Measurements from ENCODE around the gene ARSB. TPM values are rescaled to one million over a fixed set of nuclear protein-coding genes. Genes with fewer than 3 reads are reported as not detected.

The ARSB gene
- total and polyA plus RNA-seq, 9 donors = 3.1 to 10.6 (median 7.6) TPM

DNA sequence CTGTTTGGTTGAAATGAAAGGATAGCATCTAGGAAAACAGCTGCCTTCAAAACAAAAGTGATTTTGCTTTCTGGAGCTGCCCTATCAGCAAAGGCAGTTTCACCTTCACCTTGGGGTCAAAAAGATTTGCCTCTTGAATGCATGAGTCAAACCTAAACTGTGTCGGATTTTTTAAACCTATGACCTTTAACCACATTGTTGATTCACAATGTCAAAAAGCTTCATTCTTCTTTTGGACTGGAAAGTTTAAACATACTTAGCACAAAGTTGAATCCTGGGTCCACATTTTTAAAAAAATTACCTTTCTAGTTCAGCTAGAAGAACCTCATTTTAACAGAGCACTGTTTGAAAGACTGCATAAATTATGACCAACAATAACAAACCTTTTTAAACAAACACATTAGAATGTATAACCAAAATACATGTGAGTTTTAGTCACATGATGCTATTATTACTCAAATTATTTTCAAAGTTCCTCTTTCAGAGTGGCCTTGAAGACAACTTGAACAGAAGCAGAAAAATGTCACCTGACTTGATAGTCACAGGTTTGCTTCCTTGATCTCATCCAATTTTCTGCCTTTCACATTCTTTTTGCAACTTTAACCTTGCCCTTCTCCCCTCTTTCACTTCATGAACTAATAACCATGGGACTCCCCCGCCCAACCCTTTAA, 226.8 kb downstream of the ARSB start:
- Histone ChIP-seq H3K9me3 (no peaks in the 10 kb centered on the region), H3K36me3 (no peaks in the 10 kb centered on the region), H3K27me3 (no peaks in the 10 kb centered on the region), H3K4me3 (no peak overlapping the region), H3K4me1 (ENCODE audit: insufficient read depth) (peaks cover 4% of the 10 kb centered on the region), H3K27ac (peak overlapping the region in 1 of 2 donors; percentile 27)
- WGBS, 3 donors = 48 to 54% (median 53%) methylated on average over 2 of the region's 2 CpGs
- intact Hi-C loops (cut with DNase I) = no loop called here
- no peak for TF ChIP-seq EP300 (IDR thresholded peaks at IDR 0.05)
- TF ChIP-seq, protein P1, sequence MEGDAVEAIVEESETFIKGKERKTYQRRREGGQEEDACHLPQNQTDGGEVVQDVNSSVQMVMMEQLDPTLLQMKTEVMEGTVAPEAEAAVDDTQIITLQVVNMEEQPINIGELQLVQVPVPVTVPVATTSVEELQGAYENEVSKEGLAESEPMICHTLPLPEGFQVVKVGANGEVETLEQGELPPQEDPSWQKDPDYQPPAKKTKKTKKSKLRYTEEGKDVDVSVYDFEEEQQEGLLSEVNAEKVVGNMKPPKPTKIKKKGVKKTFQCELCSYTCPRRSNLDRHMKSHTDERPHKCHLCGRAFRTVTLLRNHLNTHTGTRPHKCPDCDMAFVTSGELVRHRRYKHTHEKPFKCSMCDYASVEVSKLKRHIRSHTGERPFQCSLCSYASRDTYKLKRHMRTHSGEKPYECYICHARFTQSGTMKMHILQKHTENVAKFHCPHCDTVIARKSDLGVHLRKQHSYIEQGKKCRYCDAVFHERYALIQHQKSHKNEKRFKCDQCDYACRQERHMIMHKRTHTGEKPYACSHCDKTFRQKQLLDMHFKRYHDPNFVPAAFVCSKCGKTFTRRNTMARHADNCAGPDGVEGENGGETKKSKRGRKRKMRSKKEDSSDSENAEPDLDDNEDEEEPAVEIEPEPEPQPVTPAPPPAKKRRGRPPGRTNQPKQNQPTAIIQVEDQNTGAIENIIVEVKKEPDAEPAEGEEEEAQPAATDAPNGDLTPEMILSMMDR (IDR thresholded peaks at IDR 0.05) = no peak
- no peak for TF ChIP-seq POLR2A (IDR thresholded peaks at IDR 0.05)
- no peak for DNase-seq

DNA sequence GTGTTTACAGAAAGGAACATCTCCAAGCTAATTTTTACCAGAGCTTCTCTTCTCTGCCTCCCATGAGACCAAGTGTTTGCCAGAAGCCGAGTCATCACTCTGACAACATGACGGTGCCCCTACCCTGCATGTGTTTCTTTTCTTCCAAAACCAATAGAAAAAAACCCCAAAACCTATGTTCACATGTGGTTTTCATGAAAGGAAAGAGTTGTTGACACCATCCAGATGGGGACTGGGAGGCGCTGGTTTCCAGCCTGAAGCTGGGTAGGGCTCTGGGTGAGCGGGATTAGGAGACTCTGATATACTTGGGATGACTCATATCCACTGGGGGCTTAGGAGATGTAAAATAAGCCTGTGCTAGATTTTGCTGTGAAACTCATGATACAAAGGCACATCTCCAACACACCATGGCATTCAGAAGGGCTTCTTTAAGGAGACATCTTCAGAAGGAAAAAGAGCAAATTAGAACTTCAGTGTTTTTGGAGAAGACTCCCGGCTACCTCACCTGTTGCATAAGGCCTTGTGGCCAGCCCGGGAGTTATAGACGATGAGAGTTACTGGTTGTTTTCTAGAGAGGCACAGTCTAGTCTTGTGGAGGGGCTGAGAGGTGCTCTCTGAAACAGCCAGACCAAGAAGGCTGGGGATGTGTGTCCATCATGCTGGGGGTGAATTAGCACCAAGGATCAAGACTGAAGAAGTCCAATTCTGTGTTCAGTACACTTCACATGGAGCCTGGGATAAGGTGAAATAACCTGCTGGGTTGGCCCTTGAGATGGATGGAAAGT, 227.6 kb downstream of the ARSB start:
- peaks cover 4% of the 10 kb centered on the region for H3K4me1 ChIP-seq (ENCODE audit: insufficient read depth)
- H3K4me3 ChIP-seq = no peak overlapping the region
- peak overlapping the region in 1 of 2 donors; percentile 27 for H3K27ac ChIP-seq
- no peaks in the 10 kb centered on the region for H3K27me3 ChIP-seq
- no peaks in the 10 kb centered on the region for H3K36me3 ChIP-seq
- H3K9me3 ChIP-seq = no peaks in the 10 kb centered on the region
- intact Hi-C loops (cut with DNase I) = no loop called here
- DNase-seq = peak in 1 of 5 donors; percentile 16
- WGBS, 3 donors = 72 to 89% (median 83%) methylated on average over 7 of the region's 7 CpGs
- no peak for TF ChIP-seq EP300 (IDR thresholded peaks at IDR 0.05)

DNA sequence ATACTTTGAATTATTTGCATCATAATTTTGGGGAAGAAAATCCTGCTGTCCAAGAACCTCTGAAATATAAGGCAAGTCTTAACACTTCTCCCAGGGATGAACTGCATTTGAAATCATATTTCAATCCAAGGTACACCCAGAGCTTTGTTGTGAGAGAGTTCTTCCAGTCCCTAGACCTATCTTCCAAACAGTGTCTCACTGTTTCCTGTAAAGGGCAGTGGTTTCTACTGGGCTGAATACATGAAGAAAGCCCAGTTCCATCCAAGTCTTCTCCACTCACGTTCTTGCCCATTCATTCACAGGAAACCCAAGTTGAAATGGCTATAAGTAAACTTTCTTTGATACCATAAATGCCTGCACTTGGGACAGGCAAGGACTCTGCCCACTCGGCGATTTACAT, 228.3 kb downstream of the ARSB start:
- intact Hi-C loops (cut with DNase I) = no loop called here
- TF ChIP-seq, protein P1 (IDR thresholded peaks at IDR 0.05) = no peak
- no peak for TF ChIP-seq POLR2A (IDR thresholded peaks at IDR 0.05)
- TF ChIP-seq EP300 (IDR thresholded peaks at IDR 0.05) = no peak
- WGBS, 3 donors = 85 to 93% (median 90%) methylated on average over 3 of the region's 3 CpGs
- Histone ChIP-seq H3K4me3 (no peak overlapping the region), H3K27me3 (no peaks in the 10 kb centered on the region), H3K9me3 (no peaks in the 10 kb centered on the region), H3K27ac (no peak overlapping the region), H3K4me1 (ENCODE audit: insufficient read depth) (peaks cover 4% of the 10 kb centered on the region), H3K36me3 (no peaks in the 10 kb centered on the region)
- DNase-seq = no peak

DNA sequence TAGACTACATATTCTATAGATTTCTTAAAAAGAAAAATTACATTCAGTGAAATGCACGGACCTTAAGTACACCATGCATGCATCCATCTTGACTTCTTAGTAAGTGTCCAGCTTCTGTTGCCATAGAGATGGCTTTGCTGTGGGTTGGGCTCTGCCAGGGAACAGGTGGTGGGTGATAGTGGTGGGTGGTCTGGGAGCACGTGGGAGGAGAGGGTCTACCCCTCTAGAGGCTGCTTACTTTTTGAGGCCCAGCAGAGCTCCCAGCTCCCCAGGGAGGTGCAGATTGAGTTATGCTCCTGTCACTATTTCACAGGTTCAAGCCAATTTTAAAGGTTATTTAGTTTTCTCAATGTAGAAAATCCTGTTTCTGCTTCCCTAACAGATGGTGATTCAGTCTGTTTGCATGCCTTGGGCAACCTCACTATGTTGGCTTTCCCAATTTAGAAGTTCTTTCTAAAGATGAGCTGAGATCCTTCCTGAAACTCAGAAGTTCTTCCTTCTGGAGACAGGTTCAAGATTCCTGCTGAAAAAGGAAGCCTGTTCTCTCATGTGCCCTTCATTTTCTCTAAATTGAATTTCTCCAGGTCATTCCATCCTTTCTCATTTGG, 229.2 kb downstream of the ARSB start:
- no peak overlapping the region for H3K4me3 ChIP-seq
- H3K27me3 ChIP-seq = no peaks in the 10 kb centered on the region
- no peaks in the 10 kb centered on the region for H3K9me3 ChIP-seq
- DNase-seq = no peak
- intact Hi-C loops (cut with DNase I) = no loop called here
- TF ChIP-seq, protein P1 (IDR thresholded peaks at IDR 0.05) = no peak
- no peak for TF ChIP-seq POLR2A (IDR thresholded peaks at IDR 0.05)
- no peak for TF ChIP-seq EP300 (IDR thresholded peaks at IDR 0.05)
- H3K27ac ChIP-seq = no peak overlapping the region
- peaks cover 4% of the 10 kb centered on the region for H3K4me1 ChIP-seq (ENCODE audit: insufficient read depth)
- 56 to 61% (median 57%) methylated on average over 2 of the region's 2 CpGs for WGBS, 3 donors
- H3K36me3 ChIP-seq = no peaks in the 10 kb centered on the region
